Stimulated activated CD8-positive, alpha-beta memory T cell treated with anti-CD3 and anti-CD28 coated beads, Interleukin-2, amount 100 ng/mL, for 1 hour (primary cell): ENCODE data around the gene TMEM184B.
"Not testable (repeated sequence)": the region's sequence is repeated elsewhere in the genome, so short reads cannot be mapped to it uniquely, and the experiment has no call there.

Experiments used
- DNase-seq, 2 donors: peaks; one replicate each; pipeline ENCODE4 v3.0.0-alpha.2; 2020; ENCODE audit warnings: low read depth in 2 of 2

The TMEM184B gene

GRCh38 chr22:38249301-38249700 is 23.5 kb downstream of the TMEM184B start:
- no peak for DNase-seq

- no peak for DNase-seq
These were observed 24.5 kb downstream of the TMEM184B start for GRCh38 chr22:38248280-38248679.

GRCh38 chr22:38247713-38248112 is 25.1 kb downstream of the TMEM184B start:
- DNase-seq = no peak

GRCh38 chr22:38246692-38247091 is 26.1 kb downstream of the TMEM184B start:
- DNase-seq = no peak

GRCh38 chr22:38246046-38246658 is 26.7 kb downstream of the TMEM184B start:
- no peak for DNase-seq

- DNase-seq = no peak
These were observed 28.7 kb downstream of the TMEM184B start for GRCh38 chr22:38244106-38244505.

- no peak for DNase-seq
These were observed 29.6 kb downstream of the TMEM184B start for GRCh38 chr22:38243007-38243765.

GRCh38 chr22:38240734-38241252 is 32.0 kb downstream of the TMEM184B start:
- DNase-seq = no peak

GRCh38 chr22:38239101-38239761 is 33.6 kb downstream of the TMEM184B start:
- DNase-seq = no peak

GRCh38 chr22:38238519-38239071 is 34.2 kb downstream of the TMEM184B start:
- no peak for DNase-seq

GRCh38 chr22:38236786-38237185 is 36.0 kb downstream of the TMEM184B start:
- no peak for DNase-seq

GRCh38 chr22:38235240-38235850 is 37.5 kb downstream of the TMEM184B start:
- DNase-seq = no peak

- DNase-seq = not testable (repeated sequence)
These were observed 39.0 kb downstream of the TMEM184B start for GRCh38 chr22:38233856-38234255.

- no peak for DNase-seq
These were observed 39.4 kb downstream of the TMEM184B start for GRCh38 chr22:38233427-38233826.

- no peak for DNase-seq
These were observed 40.6 kb downstream of the TMEM184B start for GRCh38 chr22:38232196-38232595.

- DNase-seq = no peak
These were observed 41.9 kb downstream of the TMEM184B start for GRCh38 chr22:38230916-38231315.

- DNase-seq = peak in 1 of 2 donors; percentile 17
These were observed 42.5 kb downstream of the TMEM184B start for GRCh38 chr22:38230108-38230825.

GRCh38 chr22:38228873-38229740 is 43.7 kb downstream of the TMEM184B start:
- no peak for DNase-seq

- DNase-seq = no peak
These were observed 44.4 kb downstream of the TMEM184B start for GRCh38 chr22:38228326-38228872.
